HepG2 (cell line): ENCODE results near the gene ETV5. TPM values are rescaled to one million over a fixed set of nuclear protein-coding genes. Genes with fewer than 3 reads are reported as not detected.

Experiments
- CBFB ChIP-seq: sonication (generic); formaldehyde crosslinking; IDR thresholded peaks from 2 replicates; pipeline ENCODE4 v1.4.0; 2020; ENCODE audit warnings: missing genetic modification reagents
- DR1 ChIP-seq: sonication (generic); formaldehyde crosslinking; IDR thresholded peaks from 2 replicates; pipeline ENCODE4 v1.8.0; 2021; ENCODE audit warnings: mild to moderate bottlenecking, missing genetic modification reagents, inconsistent platforms
- GTF2F1 ChIP-seq: fragments of 150-350 bp; IDR thresholded peaks from 2 replicates; pipeline ENCODE4 v1.6.1; 2014; ENCODE audit warnings: low read length
- IRF2 ChIP-seq: IDR thresholded peaks from 2 replicates; pipeline ENCODE4 v1.6.1; 2018; ENCODE audit warnings: missing genetic modification reagents, missing compliant biosample characterization
- RBAK ChIP-seq: sonication (generic); formaldehyde crosslinking; IDR thresholded peaks from 2 replicates; pipeline ENCODE4 v1.5.1; 2020; ENCODE audit warnings: mild to moderate bottlenecking, missing genetic modification reagents
- XRCC5 ChIP-seq: fragments of 200-400 bp; formaldehyde crosslinking; optimal IDR thresholded peaks from 2 replicates; pipeline ENCODE3; 2017; ENCODE audit warnings: mild to moderate bottlenecking, low read length
- ZC3H13 ChIP-seq: sonication (generic); formaldehyde crosslinking; IDR thresholded peaks from 2 replicates; pipeline ENCODE4 v1.8.1; 2023; ENCODE audit warnings: mild to moderate bottlenecking, missing genetic modification reagents, moderate library complexity
- ZNF30 ChIP-seq: sonication (generic); formaldehyde crosslinking; IDR thresholded peaks from 2 replicates; pipeline ENCODE4 v1.5.0; 2020; ENCODE audit warnings: mild to moderate bottlenecking, missing genetic modification reagents
- ZNF709 ChIP-seq: sonication (generic); formaldehyde crosslinking; IDR thresholded peaks from 2 replicates; pipeline ENCODE4 v1.5.0; 2020; ENCODE audit warnings: mild to moderate bottlenecking, missing genetic modification reagents
- ZNF850 ChIP-seq: sonication (generic); formaldehyde crosslinking; conservative IDR thresholded peaks from 2 replicates; pipeline ENCODE4 v1.9.0; 2021; ENCODE audit warnings: mild to moderate bottlenecking, missing genetic modification reagents
- polyA plus RNA-seq, 8 experiments: library from polyadenylated mRNA; depleted of rRNA in 3 of 8; stranded (reverse) in 7 of 8; unstranded in 1 of 8; fragments of >200 nt; fragmentation: Illumina TruSeq in 4 of 8; extraction: Trizol in 4 of 8; gene quantifications; 2 replicates each; pipeline versions ENCODE4 v1.2.1 to v1.2.3, GENCODE V29; 2011 to 2016; ENCODE audit warnings: low read depth in 4 of 8, missing spikeins in 1 of 8, mixed read lengths in 1 of 8; ENCODE audit not compliant: insufficient read depth in 1 of 8
- total RNA-seq, 5 experiments: library from RNA; depleted of rRNA; stranded (reverse); fragments of >200 nt; fragmentation: Illumina TruSeq; extraction: Trizol; gene quantifications; 2 replicates each; pipeline ENCODE4 v1.2.3, GENCODE V29; 2016; ENCODE audit warnings: low read depth in 1 of 5
- TF ChIP-seq, protein P1 (sequence below): sonication (generic); formaldehyde crosslinking; IDR thresholded peaks from 2 replicates; pipeline ENCODE4 v1.8.1; 2023; ENCODE audit warnings: missing genetic modification reagents, inconsistent platforms, borderline replicate concordance
- TF ChIP-seq, protein P2 (sequence below): sonication (generic); formaldehyde crosslinking; IDR thresholded peaks from 2 replicates; pipeline ENCODE4 v1.5.1; 2020; ENCODE audit warnings: mild to moderate bottlenecking, missing genetic modification reagents, moderate library complexity
- TF ChIP-seq, protein P3 (sequence below): IDR thresholded peaks from 2 replicates; pipeline ENCODE4 v1.6.1; 2016; ENCODE audit warnings: low read depth, borderline replicate concordance
- TF ChIP-seq, protein P4 (sequence below): sonication (generic); formaldehyde crosslinking; IDR thresholded peaks from 2 replicates; pipeline ENCODE4 v1.5.1; 2020; ENCODE audit warnings: missing genetic modification reagents, mild to moderate bottlenecking, borderline replicate concordance
- TF ChIP-seq, protein P5 (sequence below): sonication (generic); formaldehyde crosslinking; IDR thresholded peaks from 2 replicates; pipeline ENCODE4 v1.5.0; 2020; ENCODE audit warnings: mild to moderate bottlenecking, missing genetic modification reagents

ETV5 gene
- total and polyA plus RNA-seq, 2 of the 13 experiments (the other 11 are each of a cell fraction or from before 2014, with no cell fraction given), result 52.9 to 57.2 TPM

DNA sequence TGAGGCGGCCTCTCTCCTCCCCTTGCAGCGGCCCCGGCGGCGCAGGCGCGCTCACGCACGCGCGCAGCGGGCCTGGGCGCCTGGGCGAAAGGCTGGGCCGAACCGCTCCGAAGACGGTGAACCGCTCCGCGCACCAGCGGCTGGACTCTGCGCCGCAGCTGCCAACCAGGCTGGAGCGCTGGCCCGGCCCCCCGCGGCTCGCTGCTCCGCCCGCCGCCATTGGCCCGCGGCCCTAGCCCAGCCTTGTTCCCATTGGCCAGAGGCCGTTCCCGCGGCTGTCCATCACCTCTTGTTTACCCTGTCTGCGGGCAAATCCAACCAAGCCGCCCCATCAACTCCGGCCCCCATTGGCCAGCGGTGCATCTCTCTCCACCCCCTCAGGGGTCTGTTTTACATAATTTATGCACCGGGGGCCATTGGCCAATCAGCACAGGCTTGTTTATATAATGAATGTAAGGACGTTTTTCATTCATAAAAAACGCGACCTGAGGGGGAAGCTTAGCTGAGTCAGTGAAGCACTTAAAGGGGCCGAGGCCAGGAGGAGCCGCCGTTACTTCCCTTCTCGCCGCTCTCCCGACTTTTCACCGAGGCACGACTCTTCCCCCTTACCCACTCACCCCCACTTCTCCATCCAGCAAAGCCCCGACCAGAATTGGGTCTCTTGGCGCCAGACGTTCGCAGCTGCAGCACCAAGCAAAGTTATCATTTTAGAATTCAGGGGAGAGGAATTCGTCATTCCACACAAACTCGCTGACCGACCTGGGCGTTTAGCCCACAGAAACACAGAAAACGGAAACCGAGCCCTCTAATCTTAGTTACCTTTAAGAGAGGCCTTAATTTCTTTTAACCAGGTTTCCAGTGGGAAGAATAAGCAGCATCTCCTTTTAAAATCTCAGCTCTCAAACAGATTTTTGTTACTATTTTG is at the start of gene ETV5 (continued):
- TF ChIP-seq ZC3H13 (CRISPR knock-in tag) (no peak), ZNF30 (CRISPR knock-in tag) (no peak), CBFB (peak; percentile 40; the same call in 1 of the 2 replicates), XRCC5 (peak; percentile 21), ZNF850 (CRISPR knock-in tag) (no peak), GTF2F1 (peak; percentile 65; the same call in 1 of the 2 replicates), IRF2 (CRISPR knock-in tag) (peak; percentile 37; the same call in 1 of the 2 replicates), RBAK (CRISPR knock-in tag) (no peak), DR1 (peak; percentile 42; the same call in 1 of the 2 replicates), ZNF709 (peak; percentile 52; the same call in 1 of the 2 replicates)
- TF ChIP-seq, protein P1, sequence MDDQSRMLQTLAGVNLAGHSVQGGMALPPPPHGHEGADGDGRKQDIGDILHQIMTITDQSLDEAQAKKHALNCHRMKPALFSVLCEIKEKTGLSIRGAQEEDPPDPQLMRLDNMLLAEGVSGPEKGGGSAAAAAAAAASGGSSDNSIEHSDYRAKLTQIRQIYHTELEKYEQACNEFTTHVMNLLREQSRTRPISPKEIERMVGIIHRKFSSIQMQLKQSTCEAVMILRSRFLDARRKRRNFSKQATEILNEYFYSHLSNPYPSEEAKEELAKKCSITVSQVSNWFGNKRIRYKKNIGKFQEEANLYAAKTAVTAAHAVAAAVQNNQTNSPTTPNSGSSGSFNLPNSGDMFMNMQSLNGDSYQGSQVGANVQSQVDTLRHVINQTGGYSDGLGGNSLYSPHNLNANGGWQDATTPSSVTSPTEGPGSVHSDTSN (CRISPR knock-in tag), result no peak; the same call in 1 of the 2 replicates
- TF ChIP-seq, protein P2, sequence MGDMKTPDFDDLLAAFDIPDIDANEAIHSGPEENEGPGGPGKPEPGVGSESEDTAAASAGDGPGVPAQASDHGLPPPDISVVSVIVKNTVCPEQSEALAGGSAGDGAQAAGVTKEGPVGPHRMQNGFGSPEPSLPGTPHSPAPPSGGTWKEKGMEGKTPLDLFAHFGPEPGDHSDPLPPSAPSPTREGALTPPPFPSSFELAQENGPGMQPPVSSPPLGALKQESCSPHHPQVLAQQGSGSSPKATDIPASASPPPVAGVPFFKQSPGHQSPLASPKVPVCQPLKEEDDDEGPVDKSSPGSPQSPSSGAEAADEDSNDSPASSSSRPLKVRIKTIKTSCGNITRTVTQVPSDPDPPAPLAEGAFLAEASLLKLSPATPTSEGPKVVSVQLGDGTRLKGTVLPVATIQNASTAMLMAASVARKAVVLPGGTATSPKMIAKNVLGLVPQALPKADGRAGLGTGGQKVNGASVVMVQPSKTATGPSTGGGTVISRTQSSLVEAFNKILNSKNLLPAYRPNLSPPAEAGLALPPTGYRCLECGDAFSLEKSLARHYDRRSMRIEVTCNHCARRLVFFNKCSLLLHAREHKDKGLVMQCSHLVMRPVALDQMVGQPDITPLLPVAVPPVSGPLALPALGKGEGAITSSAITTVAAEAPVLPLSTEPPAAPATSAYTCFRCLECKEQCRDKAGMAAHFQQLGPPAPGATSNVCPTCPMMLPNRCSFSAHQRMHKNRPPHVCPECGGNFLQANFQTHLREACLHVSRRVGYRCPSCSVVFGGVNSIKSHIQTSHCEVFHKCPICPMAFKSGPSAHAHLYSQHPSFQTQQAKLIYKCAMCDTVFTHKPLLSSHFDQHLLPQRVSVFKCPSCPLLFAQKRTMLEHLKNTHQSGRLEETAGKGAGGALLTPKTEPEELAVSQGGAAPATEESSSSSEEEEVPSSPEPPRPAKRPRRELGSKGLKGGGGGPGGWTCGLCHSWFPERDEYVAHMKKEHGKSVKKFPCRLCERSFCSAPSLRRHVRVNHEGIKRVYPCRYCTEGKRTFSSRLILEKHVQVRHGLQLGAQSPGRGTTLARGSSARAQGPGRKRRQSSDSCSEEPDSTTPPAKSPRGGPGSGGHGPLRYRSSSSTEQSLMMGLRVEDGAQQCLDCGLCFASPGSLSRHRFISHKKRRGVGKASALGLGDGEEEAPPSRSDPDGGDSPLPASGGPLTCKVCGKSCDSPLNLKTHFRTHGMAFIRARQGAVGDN (CRISPR knock-in tag), result peak; percentile 77
- TF ChIP-seq, protein P3, sequence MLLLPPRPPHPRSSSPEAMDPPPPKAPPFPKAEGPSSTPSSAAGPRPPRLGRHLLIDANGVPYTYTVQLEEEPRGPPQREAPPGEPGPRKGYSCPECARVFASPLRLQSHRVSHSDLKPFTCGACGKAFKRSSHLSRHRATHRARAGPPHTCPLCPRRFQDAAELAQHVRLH, result no peak
- TF ChIP-seq, protein P4, sequence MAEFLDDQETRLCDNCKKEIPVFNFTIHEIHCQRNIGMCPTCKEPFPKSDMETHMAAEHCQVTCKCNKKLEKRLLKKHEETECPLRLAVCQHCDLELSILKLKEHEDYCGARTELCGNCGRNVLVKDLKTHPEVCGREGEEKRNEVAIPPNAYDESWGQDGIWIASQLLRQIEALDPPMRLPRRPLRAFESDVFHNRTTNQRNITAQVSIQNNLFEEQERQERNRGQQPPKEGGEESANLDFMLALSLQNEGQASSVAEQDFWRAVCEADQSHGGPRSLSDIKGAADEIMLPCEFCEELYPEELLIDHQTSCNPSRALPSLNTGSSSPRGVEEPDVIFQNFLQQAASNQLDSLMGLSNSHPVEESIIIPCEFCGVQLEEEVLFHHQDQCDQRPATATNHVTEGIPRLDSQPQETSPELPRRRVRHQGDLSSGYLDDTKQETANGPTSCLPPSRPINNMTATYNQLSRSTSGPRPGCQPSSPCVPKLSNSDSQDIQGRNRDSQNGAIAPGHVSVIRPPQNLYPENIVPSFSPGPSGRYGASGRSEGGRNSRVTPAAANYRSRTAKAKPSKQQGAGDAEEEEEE (CRISPR knock-in tag), result no peak
- TF ChIP-seq, protein P5, sequence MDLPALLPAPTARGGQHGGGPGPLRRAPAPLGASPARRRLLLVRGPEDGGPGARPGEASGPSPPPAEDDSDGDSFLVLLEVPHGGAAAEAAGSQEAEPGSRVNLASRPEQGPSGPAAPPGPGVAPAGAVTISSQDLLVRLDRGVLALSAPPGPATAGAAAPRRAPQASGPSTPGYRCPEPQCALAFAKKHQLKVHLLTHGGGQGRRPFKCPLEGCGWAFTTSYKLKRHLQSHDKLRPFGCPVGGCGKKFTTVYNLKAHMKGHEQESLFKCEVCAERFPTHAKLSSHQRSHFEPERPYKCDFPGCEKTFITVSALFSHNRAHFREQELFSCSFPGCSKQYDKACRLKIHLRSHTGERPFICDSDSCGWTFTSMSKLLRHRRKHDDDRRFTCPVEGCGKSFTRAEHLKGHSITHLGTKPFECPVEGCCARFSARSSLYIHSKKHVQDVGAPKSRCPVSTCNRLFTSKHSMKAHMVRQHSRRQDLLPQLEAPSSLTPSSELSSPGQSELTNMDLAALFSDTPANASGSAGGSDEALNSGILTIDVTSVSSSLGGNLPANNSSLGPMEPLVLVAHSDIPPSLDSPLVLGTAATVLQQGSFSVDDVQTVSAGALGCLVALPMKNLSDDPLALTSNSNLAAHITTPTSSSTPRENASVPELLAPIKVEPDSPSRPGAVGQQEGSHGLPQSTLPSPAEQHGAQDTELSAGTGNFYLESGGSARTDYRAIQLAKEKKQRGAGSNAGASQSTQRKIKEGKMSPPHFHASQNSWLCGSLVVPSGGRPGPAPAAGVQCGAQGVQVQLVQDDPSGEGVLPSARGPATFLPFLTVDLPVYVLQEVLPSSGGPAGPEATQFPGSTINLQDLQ (CRISPR knock-in tag), result no peak
